CD4-positive, alpha-beta T cell treated with Interleukin-6 at 100 ng/mL for 8 hours (primary cell): ENCODE results near the gene ETFDH.
"Not testable (repeated sequence)": the region's sequence is repeated elsewhere in the genome, so short reads cannot be mapped to it uniquely, and the experiment has no call there.

Experiments used
- DNase-seq: peaks from one replicate; pipeline ENCODE4 v3.0.0-alpha.2; 2020; ENCODE audit warnings: mixed read lengths, low spot score

ETFDH gene

GRCh38 chr4:158671915-158672806 lies at the start of gene ETFDH:
TSS of gene ETFDH (plus strand) at chr4:158672296. CDS start at chr4:158672457, 161 bp downstream.
- DNase-seq, result peak; percentile 99

- no peak for DNase-seq
Observed at GRCh38 chr4:158624889-158625478, 47.1 kb upstream of the ETFDH start.

- DNase-seq, result no peak
Observed at GRCh38 chr4:158625544-158625943, 46.6 kb upstream of the ETFDH start.

GRCh38 chr4:158630893-158631292 lies 41.2 kb upstream of the ETFDH start:
- DNase-seq, result no peak

GRCh38 chr4:158636619-158637018 lies 35.5 kb upstream of the ETFDH start:
- DNase-seq, result no peak

DNA sequence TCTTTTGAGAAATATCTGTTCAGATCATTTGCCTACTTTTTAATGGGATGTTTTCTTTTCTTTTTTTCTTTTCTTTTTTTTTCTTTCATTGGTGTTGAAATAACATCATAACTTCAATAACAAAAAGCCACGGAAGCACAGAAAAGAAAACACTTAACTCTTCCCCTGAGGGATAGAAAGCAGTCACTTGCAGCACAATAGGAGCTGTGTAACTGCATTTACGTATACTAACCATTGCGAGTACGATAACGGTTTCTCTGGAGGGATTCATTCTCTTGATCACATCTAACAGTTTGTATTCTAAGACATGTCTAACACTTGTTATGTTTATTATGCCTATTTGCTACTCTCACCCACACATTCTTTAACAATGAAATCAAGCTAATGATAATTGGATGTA lies 27.7 kb upstream of the ETFDH start:
- DNase-seq, result no peak

DNA sequence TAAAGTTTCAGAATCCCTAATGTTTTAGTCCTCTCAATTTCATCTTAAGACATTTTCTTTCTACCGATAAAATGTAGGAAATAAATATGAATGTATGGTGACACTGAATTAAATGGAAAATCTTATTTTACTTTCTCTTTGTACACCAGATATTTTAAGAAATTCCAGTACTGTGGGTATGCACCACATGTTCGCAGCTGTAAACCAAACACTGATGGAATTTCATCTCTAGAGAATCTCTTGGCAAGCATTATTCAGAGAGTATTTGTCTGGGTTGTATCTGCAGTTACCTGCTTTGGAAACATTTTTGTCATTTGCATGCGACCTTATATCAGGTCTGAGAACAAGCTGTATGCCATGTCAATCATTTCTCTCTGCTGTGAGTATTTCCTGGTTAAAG lies 27.3 kb upstream of the ETFDH start:
- no peak for DNase-seq

GRCh38 chr4:158649111-158649680 lies 22.9 kb upstream of the ETFDH start:
- DNase-seq, result no peak

DNA sequence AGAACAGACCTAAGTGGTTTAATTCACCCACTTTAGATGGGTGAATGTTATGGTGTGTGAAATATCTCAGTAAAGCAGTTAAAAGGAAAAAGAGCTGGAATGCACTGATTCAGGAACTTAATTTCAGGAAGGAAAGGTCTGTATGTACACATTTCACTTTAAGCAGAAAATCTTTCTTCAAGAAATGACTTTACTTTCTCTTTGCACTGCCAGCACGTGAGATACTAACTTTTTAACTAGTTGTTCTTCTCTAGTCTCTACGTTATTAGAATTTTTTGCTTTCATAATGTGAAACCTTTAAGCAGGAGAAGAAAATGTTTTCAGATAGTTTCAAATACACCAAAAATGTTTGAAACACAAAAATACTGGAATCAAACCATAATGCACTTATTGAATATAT lies 19.2 kb upstream of the ETFDH start:
- no peak for DNase-seq

DNA sequence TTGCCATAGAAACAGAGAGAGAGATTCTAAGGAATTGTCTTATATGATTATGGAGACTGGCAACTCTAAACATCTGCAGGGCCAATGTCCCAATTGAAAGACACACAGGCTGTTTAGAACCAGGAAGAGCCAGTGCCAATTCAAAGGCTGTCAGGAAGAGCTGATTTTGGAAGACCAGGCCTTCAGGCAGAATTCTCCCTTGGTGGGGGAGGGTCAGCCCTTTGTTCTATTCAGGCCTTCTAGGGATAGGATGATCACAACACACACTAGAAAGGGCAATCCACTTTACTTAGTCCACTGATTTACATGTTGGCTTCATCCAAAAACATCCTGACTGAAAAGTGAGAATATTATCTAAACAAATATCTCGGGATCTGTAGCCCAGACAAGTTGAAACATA lies 15.7 kb upstream of the ETFDH start:
- no peak for DNase-seq

- DNase-seq, result no peak
Observed at GRCh38 chr4:158657291-158657690, 14.8 kb upstream of the ETFDH start.

- not testable (repeated sequence) for DNase-seq
Observed at GRCh38 chr4:158663255-158663654, 8.8 kb upstream of the ETFDH start.

- not testable (repeated sequence) for DNase-seq
Observed at GRCh38 chr4:158663707-158664625, 8.1 kb upstream of the ETFDH start.

DNA sequence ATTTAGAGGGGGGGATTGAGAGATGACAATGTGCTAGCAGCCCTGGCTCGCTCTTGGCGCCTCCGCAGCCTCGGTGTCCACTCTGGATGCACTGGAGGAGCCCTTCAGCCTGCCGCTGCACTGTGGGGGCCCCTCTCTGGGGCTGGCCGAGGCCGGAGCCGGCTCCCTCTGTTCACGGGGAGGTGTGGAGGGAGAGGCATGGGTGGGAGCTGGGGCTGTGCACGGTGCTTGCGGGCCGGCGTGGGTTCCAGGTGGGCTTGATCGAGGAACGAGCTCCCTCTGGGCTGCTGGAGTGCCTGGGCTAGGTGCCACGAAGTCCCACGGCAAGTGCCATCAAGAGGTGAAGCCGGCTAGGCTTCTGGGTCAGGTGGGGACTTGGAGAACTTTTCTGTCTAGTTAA lies 7.3 kb upstream of the ETFDH start:
- DNase-seq, result no peak

DNA sequence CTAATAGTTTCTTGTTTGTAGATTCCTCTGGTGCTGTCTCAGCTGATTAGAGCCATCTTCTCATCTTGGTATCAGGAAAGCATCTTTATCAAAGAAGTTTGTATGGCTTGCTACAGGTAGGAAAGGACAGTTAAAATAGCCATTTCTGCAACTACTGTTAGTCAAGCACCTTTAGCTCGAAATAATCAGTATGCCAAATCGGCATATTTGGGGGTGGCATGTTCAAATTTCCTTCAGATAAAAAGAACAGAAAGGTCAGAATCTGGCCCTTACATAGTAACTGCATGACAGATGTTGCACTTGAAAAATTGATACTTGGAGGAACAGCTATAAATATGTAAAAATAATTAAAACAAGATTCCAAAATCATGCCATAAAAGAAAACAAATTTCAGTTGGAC lies 5.2 kb upstream of the ETFDH start:
- DNase-seq, result no peak

- peak; percentile 9 for DNase-seq
Observed at GRCh38 chr4:158667651-158668198, 4.4 kb upstream of the ETFDH start.

GRCh38 chr4:158669310-158669709 lies 2.8 kb upstream of the ETFDH start:
- DNase-seq, result no peak

- peak; percentile 36 for DNase-seq
Observed at GRCh38 chr4:158670975-158671664, 976 bp upstream of the ETFDH start.

GRCh38 chr4:158671665-158671914 lies 506 bp upstream of the ETFDH start, which contains the start of gene C4orf46:
TSS of gene C4orf46 (minus strand) at chr4:158671887. CDS start at chr4:158671801, 86 bp downstream.
- no peak for DNase-seq

- DNase-seq, result no peak
Observed at GRCh38 chr4:158673633-158674032, 1.5 kb downstream of the ETFDH start.

DNA sequence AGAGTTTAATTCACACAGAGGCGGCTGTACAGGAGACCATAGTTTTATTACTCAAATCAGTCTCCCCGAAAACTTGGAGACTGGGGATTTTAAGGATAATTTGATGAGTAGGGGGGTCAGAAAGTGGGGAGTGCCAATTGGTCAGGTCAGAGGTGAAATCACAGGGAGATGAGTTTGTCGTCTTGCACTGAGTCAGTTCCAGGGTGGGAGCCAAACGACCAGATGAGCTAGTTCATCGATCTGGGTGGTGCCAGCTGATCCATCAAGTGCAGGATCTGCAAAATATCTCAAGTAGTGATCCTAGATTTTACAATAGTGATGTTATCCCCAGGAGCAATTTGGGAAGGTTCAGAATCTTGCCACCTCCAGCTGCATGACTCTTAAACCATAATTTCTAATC lies 4.0 kb downstream of the ETFDH start:
- DNase-seq, result no peak
